ENCODE measurements around the gene AP3D1.

GRCh38 chr19:2058570-2059421 lies 92.6 kb downstream of the AP3D1 start:
- no peak for TF ChIP-seq CTCF (IDR thresholded peaks at IDR 0.05)
- TF ChIP-seq EZH2phosphoT487 (IDR thresholded peaks at IDR 0.05) = no peak
- no peak for TF ChIP-seq EZH2 (IDR thresholded peaks at IDR 0.05)

All from neural progenitor cell (in vitro differentiated cells).